ENCODE results near the gene FCHO2. TPM values are rescaled to one million over a fixed set of nuclear protein-coding genes. Genes with fewer than 3 reads are reported as not detected.
"Not testable (repeated sequence)": the region's sequence is repeated elsewhere in the genome, so short reads cannot be mapped to it uniquely, and the experiment has no call there.

FCHO2 gene
- total RNA-seq, 6 experiments from 2014 or later, result 11.7 to 22.8 (median 14.8) TPM

GRCh38 chr5:72999916-73000315 is 44.1 kb downstream of the FCHO2 start:
- peak in 1 of 4 donors; percentile 68 for ATAC-seq

GRCh38 chr5:73005886-73006285 is 50.0 kb downstream of the FCHO2 start:
- Histone ChIP-seq H3K36me3 (no peaks in the 10 kb centered on the region), H3K4me1 (no peaks in the 10 kb centered on the region), H3K27ac (no peak overlapping the region), H3K27me3 (no peaks in the 10 kb centered on the region), H3K9me3 (no peaks in the 10 kb centered on the region), H3K4me3 (no peak overlapping the region)
- intact Hi-C loops (cut with DNase I), result no loop called here
- WGBS (ENCODE audit: insufficient coverage, low coverage, low lambda C conversion rate, missing lambda C conversion rate), result 88% methylated on average over 3 of the region's 3 CpGs
- no peak for ATAC-seq
- DNase-seq, result no peak
- TF ChIP-seq CTCF (IDR thresholded peaks at IDR 0.05) (no peak), POLR2A (IDR thresholded peaks at IDR 0.05) (no peak)

More at GRCh38 chr5:72999916-73000315, 44.1 kb downstream of the FCHO2 start:
- H3K4me3 ChIP-seq, result no peak overlapping the region
- H3K36me3 ChIP-seq, result peaks cover 0 to 4% (median 1%) of the 10 kb centered on the region in 4 donors
- intact Hi-C loops (cut with DNase I), result no loop called here
- H3K4me1 ChIP-seq, result no peaks in the 10 kb centered on the region
- WGBS (ENCODE audit: insufficient coverage, low coverage, low lambda C conversion rate, missing lambda C conversion rate), result 73% methylated on average over 4 of the region's 4 CpGs
- H3K27me3 ChIP-seq, result no peaks in the 10 kb centered on the region
- no peak for DNase-seq
- no peak overlapping the region for H3K27ac ChIP-seq
- no peak for TF ChIP-seq POLR2A (IDR thresholded peaks at IDR 0.05)
- TF ChIP-seq CTCF (IDR thresholded peaks at IDR 0.05), result no peak
- no peaks in the 10 kb centered on the region for H3K9me3 ChIP-seq

- no peak for TF ChIP-seq CTCF (IDR thresholded peaks at IDR 0.05)
- no peak for TF ChIP-seq POLR2A (IDR thresholded peaks at IDR 0.05)
- Histone ChIP-seq H3K27ac (no peak overlapping the region), H3K36me3 (no peaks in the 10 kb centered on the region), H3K9me3 (no peaks in the 10 kb centered on the region), H3K4me1 (no peaks in the 10 kb centered on the region), H3K27me3 (no peaks in the 10 kb centered on the region), H3K4me3 (no peak overlapping the region)
- ATAC-seq, result no peak
- 95% methylated on average over 2 of the region's 4 CpGs for WGBS (ENCODE audit: insufficient coverage, low coverage, low lambda C conversion rate, missing lambda C conversion rate)
- no peak for DNase-seq
- intact Hi-C loops (cut with DNase I), result no loop called here
These were observed 51.2 kb downstream of the FCHO2 start for GRCh38 chr5:73007051-73007450.

- TF ChIP-seq POLR2A (IDR thresholded peaks at IDR 0.05), result no peak
- no peak for TF ChIP-seq CTCF (IDR thresholded peaks at IDR 0.05)
- Histone ChIP-seq H3K36me3 (no peaks in the 10 kb centered on the region), H3K27ac (no peak overlapping the region), H3K4me3 (no peak overlapping the region), H3K4me1 (no peaks in the 10 kb centered on the region), H3K9me3 (no peaks in the 10 kb centered on the region), H3K27me3 (no peaks in the 10 kb centered on the region)
- WGBS (ENCODE audit: insufficient coverage, low coverage, low lambda C conversion rate, missing lambda C conversion rate), result 94% methylated on average over 1 of the region's 1 CpG
- ATAC-seq (peak in 1 of 4 donors; percentile 25), DNase-seq (no peak)
- intact Hi-C loops (cut with DNase I), result no loop called here
These were observed 53.0 kb downstream of the FCHO2 start for GRCh38 chr5:73008831-73009230.

GRCh38 chr5:73011612-73012011 is 55.8 kb downstream of the FCHO2 start:
- H3K36me3 ChIP-seq; intact Hi-C loops (cut with DNase I); DNase-seq; H3K4me3 ChIP-seq; ATAC-seq; H3K27me3 ChIP-seq; H3K9me3 ChIP-seq; H3K4me1 ChIP-seq; H3K27ac ChIP-seq: not testable (repeated sequence)
- 90% methylated on average over 9 of the region's 9 CpGs for WGBS (ENCODE audit: insufficient coverage, low coverage, low lambda C conversion rate, missing lambda C conversion rate)
